Hematopoietic multipotent progenitor cell treated with erythropoietin and hydrocortisone succinate and interleukin-3 and kit ligand, for 15 days (in vitro differentiated cells): ENCODE measurements around the gene OR8G5.
A peak's percentile ranks its signal among the peaks of the same experiment; 100 is the strongest.
"Not testable (repeated sequence)": the region's sequence is repeated elsewhere in the genome, so short reads cannot be mapped to it uniquely, and the experiment has no call there.

Experiments
- DNase-seq: peaks from one replicate; pipeline ENCODE4 v3.0.0-alpha.2; 2015; ENCODE audit warnings: low spot score

Gene OR8G5, protein sequence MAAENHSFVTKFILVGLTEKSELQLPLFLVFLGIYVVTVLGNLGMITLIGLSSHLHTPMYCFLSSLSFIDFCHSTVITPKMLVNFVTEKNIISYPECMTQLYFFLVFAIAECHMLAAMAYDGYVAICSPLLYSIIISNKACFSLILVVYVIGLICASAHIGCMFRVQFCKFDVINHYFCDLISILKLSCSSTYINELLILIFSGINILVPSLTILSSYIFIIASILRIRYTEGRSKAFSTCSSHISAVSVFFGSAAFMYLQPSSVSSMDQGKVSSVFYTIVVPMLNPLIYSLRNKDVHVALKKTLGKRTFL

GRCh38 chr11:124256076-124256475 is at the start of gene OR8G5:
TSS of gene OR8G5 (plus strand) at chr11:124256376. CDS start at chr11:124264932, 8,556 bp downstream.
- no peak for DNase-seq

- DNase-seq: peak; percentile 80
Observed at GRCh38 chr11:124207102-124207792, 48.9 kb upstream of the OR8G5 start.

DNA sequence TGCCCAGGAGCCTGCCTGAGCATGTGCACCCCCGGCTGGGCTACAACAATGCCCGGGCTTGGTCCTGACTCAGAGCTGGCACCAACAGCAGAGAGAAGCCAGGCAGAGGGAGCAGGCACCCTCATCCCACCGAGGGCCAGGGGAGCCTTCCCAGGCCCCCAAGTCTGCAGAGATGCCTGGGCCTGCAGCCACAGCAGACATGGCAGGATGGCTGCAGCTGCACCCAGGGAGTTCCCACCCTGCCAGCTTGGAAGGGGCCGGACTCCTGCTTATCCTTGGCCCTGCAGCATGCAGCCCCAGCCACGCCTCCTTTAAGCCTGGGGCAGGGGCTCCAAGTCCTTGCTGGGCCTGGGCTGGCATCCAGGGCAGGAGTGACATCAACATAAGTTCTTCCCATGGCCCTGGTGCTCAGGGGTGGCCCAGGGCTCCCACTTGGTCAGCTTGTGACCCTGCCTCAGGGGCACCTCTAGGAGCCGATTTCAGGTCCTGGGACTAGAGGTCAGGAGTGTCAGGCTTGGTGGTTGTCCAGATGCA is 46.3 kb upstream of the OR8G5 start:
- no peak for DNase-seq

DNA sequence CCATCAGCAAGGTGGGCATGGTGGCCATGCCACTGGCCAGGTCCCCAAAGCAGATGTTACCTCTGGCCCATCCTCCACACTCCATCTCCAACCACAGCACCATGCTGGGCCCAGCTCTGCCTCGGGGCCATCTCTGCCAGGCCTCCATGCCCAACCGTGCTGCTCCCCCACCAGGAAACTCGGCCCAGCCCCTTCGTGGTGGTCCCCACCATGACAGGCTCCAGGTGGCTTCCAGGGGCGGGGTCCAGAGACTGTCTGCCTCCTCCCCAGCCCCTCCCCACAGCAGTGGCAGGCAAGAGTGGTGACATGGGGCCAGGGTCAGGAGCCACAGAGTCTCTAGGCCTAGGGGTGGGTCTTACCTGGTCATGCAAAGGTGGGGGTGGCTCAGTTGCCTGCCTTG is 45.8 kb upstream of the OR8G5 start:
- DNase-seq: no peak

GRCh38 chr11:124211321-124211720 is 44.9 kb upstream of the OR8G5 start:
- DNase-seq: no peak

DNA sequence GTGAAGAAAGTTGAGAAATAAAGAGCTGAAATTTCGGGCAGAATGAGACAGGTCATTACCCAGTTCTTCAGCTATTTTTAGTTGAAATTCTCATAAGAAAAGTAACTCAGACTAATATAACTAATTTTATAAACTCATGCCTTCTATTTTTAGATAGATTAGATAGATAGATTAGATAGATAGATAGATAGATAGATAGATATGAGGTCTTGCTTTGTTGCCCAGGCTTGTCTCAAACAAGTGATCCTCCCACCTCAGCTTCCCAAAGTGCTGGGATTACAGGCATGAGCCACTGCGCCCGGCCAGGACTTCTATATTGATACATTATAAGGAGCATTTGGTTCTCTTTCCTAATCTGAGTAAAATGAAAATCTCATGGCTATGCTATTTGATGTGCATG is 42.1 kb upstream of the OR8G5 start:
- no peak for DNase-seq

GRCh38 chr11:124219126-124219525 is 37.0 kb upstream of the OR8G5 start:
- no peak for DNase-seq

DNA sequence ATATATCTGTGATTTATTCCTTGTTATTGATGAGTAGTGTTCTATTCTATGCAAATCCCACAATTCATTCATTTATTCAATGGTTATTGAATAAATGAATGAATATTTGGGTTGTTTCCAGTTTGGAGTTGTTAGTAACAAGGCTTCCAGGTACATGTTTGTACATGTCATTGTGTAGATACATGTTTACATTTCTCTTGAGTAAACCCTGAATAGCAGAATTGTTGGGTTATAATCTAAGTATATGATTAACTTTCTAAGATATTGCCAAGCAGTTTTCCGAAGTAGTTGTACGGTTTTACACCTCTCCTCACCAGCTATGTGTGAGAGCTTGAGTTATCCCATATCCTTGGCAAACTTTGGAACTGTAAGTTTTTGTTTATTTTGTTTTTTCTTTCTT is 33.8 kb upstream of the OR8G5 start:
- no peak for DNase-seq

GRCh38 chr11:124224618-124225423 is 31.4 kb upstream of the OR8G5 start:
- not testable (repeated sequence) for DNase-seq

GRCh38 chr11:124225471-124225870 is 30.7 kb upstream of the OR8G5 start:
- DNase-seq: no peak

GRCh38 chr11:124233376-124233775 is 22.8 kb upstream of the OR8G5 start:
- DNase-seq: no peak

DNA sequence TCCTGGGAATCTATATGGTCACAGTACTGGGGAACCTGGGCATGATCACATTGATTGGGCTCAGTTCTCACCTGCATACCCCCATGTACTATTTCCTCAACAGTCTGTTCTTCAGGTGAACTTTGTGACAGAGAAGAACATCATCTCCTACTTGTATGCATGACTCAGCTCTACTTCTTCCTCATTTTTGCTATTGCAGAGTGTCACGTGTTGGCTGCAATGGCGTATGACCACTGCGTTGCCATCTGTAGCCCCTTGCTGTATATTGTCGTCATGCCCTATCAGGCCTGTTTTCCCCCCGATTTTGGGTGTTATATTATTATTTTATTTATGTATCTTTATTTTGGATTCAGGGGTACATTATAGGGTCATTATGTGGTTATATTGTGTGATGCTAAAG is 17.7 kb upstream of the OR8G5 start:
- DNase-seq: no peak

- DNase-seq: no peak
Observed at GRCh38 chr11:124240621-124241397, 15.4 kb upstream of the OR8G5 start, which contains the start of gene OR8G1. TSS of gene OR8G1 (plus strand) at chr11:124241095. CDS start at chr11:124249676, 8,581 bp downstream.

DNA sequence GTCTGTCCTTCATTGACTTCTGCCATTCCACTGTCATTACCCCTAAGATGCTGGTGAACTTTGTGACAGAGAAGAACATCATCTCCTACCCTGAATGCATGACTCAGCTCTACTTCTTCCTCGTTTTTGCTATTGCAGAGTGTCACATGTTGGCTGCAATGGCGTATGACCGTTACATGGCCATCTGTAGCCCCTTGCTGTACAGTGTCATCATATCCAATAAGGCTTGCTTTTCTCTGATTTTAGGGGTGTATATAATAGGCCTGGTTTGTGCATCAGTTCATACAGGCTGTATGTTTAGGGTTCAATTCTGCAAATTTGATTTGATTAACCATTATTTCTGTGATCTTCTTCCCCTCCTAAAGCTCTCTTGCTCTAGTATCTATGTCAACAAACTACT is 6.3 kb upstream of the OR8G5 start:
- not testable (repeated sequence) for DNase-seq

DNA sequence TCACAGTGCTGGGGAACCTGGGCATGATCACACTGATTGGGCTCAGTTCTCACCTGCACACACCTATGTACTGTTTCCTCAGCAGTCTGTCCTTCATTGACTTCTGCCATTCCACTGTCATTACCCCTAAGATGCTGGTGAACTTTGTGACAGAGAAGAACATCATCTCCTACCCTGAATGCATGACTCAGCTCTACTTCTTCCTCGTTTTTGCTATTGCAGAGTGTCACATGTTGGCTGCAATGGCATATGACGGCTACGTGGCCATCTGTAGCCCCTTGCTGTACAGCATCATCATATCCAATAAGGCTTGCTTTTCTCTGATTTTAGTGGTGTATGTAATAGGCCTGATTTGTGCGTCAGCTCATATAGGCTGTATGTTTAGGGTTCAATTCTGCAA is 8.9 kb downstream of the OR8G5 start:
- DNase-seq: not testable (repeated sequence)

DNA sequence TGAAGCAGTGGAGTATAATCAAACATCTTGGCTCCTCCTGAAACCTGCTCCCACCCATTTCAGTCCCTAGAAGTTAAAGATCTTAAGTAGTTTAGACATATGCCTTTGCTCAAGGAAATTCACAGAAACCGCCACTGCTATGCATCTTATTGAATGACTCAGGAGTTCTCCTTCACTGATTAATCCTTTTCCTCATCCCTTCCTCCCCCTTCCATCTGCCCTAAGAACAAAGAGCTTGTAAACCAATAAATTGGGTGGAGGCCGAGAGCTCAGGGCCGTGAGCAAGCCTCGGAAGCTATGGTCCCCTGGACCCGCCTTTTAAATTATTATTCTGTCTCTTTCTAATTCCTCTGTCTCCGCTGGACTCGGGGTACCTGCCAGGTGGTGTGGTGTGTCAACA is 14.7 kb downstream of the OR8G5 start:
- DNase-seq: not testable (repeated sequence)

DNA sequence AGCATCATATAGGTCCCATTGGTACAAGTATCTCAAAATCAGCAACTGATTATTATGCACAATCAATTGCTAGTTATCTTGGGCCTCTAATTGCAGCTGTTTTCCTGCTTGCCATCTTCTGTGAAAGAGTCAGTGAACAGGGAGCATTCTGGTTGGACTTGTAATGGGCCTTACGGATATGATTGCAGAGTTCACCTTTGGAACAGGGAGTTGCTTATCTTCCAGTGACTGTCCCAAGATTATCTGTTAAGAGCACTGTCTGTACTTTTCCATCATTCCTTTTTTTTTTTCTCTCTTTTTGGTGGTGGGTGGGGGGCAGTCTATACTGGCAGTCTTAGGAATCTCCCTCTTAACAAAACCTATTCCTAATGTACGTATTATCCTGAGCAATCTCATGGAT is 17.8 kb downstream of the OR8G5 start:
- no peak for DNase-seq

DNA sequence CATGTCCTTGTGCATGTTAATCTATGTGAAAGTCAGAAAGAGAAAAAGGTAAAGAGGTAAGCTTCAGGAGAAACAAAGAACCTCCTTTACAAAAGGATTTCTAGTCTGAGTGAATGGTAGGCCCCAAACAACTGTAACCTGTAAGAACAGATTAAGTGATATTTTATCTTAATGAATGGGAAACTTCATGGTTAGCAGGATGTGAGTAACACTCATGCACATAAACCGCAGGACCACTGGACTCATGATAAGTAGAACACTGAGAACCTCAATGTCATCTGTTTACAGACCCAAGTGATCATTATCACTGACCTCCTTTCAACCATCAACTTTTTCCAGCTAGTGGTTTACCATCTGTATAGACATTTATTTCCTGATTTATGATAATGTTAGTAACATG is 19.9 kb downstream of the OR8G5 start:
- no peak for DNase-seq

DNA sequence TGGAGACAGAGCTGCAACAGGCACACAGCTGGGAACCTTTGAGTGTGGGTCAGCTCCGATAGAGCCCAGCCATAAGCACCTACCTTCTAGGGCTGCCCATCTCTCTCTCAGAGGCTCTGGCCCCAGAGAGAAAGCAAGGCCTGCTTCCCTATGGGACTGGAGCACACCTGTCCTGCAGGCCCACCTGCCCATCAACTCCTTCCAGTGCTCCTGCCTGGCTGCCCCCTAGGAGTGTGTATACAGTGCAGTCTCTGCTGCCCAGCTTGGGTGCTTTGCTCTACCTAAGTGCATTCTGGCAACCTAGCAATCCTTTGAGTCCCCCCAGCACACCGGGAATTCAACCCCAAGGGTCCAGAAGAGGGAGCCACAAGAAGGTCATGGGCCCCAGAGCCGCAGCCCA is 21.0 kb downstream of the OR8G5 start:
- DNase-seq: no peak

DNA sequence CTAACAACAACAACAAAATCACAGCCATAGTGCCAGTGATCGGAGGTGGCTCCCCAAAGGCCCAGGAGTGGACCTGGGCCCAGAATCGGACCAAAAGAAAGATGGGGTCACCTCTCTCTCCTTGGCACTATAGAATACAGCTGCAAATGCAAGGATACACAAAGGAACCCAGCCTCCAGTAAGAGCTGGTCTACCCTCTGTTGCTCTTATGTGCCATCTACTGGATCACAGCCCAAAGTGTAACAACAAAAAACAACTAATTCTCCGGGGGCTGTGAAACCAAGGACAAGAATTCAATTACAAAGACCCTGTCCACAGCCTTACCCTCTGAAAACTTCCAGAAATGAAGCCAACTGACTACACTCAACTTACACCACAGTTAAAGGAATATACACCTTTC is 21.6 kb downstream of the OR8G5 start:
- no peak for DNase-seq

GRCh38 chr11:124278261-124278660 is 22.1 kb downstream of the OR8G5 start:
- DNase-seq: no peak
